ENCODE data around the gene PLAAT4.

The PLAAT4 gene

DNA sequence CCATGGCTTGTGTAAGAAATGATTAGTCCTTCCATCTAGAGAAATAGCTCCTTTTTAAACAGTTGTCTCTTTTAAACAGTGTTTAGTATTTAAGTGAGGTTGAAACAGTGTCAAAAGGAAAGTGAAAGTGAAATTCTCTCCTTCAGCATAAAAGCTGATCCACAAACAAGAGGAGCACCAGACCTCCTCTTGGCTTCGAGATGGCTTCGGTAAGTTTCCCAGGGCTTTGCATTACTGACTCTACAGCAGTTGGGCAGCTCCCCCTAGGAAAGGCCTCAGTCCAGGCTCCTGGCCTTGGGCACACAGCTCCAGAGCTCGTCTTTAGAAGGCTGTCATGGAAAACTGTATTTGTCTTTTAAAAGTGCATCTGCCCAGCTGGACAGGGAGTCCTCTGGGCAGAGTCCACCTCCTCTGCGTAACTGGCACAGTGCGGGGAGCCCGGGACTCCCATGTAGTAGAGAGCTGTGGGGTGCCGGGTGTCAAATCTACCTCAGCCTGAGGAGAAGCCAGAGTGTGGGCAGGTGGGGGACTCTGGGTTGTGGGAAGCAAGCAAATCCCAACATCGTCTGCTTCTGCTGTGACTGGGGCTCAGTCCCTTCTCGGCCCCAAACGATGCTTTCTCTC, at the start of gene PLAAT4:
Gene PLAAT4 (plus strand): TSS at position 140 of the 624 bp plus-strand sequence. CDS start 61 bp downstream, at position 201.
- peak; percentile 69 for DNase-seq (ENCODE audit: low spot score)
- TF ChIP-seq, protein P1, sequence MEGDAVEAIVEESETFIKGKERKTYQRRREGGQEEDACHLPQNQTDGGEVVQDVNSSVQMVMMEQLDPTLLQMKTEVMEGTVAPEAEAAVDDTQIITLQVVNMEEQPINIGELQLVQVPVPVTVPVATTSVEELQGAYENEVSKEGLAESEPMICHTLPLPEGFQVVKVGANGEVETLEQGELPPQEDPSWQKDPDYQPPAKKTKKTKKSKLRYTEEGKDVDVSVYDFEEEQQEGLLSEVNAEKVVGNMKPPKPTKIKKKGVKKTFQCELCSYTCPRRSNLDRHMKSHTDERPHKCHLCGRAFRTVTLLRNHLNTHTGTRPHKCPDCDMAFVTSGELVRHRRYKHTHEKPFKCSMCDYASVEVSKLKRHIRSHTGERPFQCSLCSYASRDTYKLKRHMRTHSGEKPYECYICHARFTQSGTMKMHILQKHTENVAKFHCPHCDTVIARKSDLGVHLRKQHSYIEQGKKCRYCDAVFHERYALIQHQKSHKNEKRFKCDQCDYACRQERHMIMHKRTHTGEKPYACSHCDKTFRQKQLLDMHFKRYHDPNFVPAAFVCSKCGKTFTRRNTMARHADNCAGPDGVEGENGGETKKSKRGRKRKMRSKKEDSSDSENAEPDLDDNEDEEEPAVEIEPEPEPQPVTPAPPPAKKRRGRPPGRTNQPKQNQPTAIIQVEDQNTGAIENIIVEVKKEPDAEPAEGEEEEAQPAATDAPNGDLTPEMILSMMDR (IDR thresholded peaks at IDR 0.05; ENCODE audit: borderline replicate concordance, control extremely low read depth, extremely low read depth, insufficient read depth, missing control alignments) = no peak
- in situ Hi-C loops (cut with MboI; ENCODE audit: low sequenced_read_pairs, unreplicated experiment) = no loop called here

DNA sequence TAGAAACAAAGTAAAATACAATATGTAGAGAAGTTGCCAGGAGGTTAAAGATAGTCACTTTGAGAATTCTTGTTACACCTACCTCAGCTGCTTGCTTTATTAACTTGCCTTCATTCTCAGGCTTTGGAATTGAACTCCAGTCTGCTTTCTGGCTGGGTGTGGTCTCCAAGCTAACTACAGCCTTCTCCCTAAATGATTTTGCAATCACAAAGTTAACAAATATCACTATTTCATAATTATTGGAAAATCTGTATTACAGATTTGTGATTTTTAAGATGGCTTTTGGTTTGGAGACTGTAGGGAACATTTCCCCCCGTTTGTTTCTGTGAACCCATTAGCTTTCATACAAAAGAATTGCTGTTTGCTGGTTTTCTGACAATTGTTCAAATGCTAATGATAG, 47.8 kb upstream of the PLAAT4 start:
- TF ChIP-seq, protein P1 (IDR thresholded peaks at IDR 0.05; ENCODE audit: borderline replicate concordance, control extremely low read depth, extremely low read depth, insufficient read depth, missing control alignments) = no peak
- no peak for DNase-seq (ENCODE audit: low spot score)
- in situ Hi-C loops (cut with MboI; ENCODE audit: low sequenced_read_pairs, unreplicated experiment) = no loop called here

DNA sequence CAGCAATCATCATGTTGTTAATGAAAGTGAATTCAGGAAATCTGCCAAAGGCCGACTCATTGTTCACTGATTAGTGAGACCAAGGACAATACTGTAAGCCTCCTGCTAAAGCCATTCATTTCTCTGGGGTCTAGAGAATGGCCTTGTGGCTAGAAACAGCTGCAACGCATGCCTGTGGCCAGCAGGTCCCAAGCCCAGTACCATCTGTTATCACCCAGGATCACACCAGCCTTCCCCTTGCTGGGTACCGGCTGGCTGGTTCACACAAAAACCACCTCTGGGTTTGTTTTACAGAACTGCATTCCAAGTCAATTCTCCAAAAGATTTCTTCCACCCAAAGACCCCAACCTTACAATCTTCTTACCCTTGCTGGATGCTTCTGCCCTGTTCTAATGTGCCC, 46.7 kb upstream of the PLAAT4 start:
- DNase-seq (ENCODE audit: low spot score) = no peak
- in situ Hi-C loops (cut with MboI; ENCODE audit: low sequenced_read_pairs, unreplicated experiment) = no loop called here

DNA sequence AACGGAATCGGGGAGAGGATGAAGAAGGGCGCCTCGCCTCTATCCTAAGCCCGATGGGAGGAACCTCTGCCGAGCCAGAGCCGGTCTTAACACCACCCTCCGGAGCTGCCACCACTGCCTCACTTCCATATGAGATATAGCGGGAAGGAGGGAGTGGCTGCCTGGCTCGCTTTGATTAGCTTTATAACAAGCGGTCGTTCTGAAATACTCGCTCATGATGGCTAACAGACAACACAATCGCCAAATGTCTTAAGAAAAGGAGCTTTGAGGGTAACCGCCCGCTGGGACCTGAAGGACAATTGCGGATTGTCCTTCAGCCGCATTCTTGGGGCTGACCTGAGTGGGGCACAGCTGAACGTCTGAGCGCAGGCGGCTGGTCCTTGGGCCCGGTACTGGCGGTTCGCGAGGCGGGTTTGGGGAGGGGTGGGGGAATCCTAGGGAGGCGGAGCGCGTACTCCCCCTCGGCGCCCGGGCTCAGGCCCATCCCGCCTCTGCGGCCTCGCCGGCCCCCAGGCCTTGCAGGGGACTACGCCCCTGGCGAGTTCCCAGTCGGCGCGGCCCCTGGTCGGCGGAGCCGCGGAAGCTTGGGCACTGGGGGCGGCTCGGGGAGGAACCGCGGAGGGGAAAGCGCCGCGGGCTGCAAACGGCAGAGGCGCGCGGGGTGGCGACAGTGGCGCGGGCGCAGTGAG, 45.9 kb upstream of the PLAAT4 start, which contains the start of gene PLAAT5:
Gene PLAAT5 (minus strand): TSS at position 617 of the 689 bp plus-strand sequence. CDS start 133 bp downstream, at position 484.
- in situ Hi-C loops (cut with MboI; ENCODE audit: low sequenced_read_pairs, unreplicated experiment) = no loop called here
- peak; percentile 24 for DNase-seq (ENCODE audit: low spot score)
- TF ChIP-seq, protein P1 (IDR thresholded peaks at IDR 0.05; ENCODE audit: borderline replicate concordance, control extremely low read depth, extremely low read depth, insufficient read depth, missing control alignments) = no peak

More for the DNA sequence above, 46.7 kb upstream of the PLAAT4 start:
- TF ChIP-seq, protein P1 (IDR thresholded peaks at IDR 0.05; ENCODE audit: borderline replicate concordance, control extremely low read depth, extremely low read depth, insufficient read depth, missing control alignments) = no peak

- in situ Hi-C loops (cut with MboI; ENCODE audit: low sequenced_read_pairs, unreplicated experiment) = no loop called here
Measured at GRCh38 chr11:63491240-63491587, 45.4 kb upstream of the PLAAT4 start.

GRCh38 chr11:63491636-63492372, 44.8 kb upstream of the PLAAT4 start:
- no peak for DNase-seq (ENCODE audit: low spot score)
- TF ChIP-seq, protein P1 (IDR thresholded peaks at IDR 0.05; ENCODE audit: borderline replicate concordance, control extremely low read depth, extremely low read depth, insufficient read depth, missing control alignments) = no peak
- in situ Hi-C loops (cut with MboI; ENCODE audit: low sequenced_read_pairs, unreplicated experiment) = no loop called here

More at GRCh38 chr11:63491240-63491587, 45.4 kb upstream of the PLAAT4 start:
- TF ChIP-seq, protein P1 (IDR thresholded peaks at IDR 0.05; ENCODE audit: borderline replicate concordance, control extremely low read depth, extremely low read depth, insufficient read depth, missing control alignments) = no peak
- no peak for DNase-seq (ENCODE audit: low spot score)

All from GM13976 (cell line).